ENCODE measurements around the gene GALNT14. TPM values are rescaled to one million over a fixed set of nuclear protein-coding genes. Genes with fewer than 3 reads are reported as not detected.

GALNT14 gene
- total and polyA plus RNA-seq, 2 of the 13 experiments (the other 11 are each of a cell fraction or from before 2014, with no cell fraction given), result not detected

DNA sequence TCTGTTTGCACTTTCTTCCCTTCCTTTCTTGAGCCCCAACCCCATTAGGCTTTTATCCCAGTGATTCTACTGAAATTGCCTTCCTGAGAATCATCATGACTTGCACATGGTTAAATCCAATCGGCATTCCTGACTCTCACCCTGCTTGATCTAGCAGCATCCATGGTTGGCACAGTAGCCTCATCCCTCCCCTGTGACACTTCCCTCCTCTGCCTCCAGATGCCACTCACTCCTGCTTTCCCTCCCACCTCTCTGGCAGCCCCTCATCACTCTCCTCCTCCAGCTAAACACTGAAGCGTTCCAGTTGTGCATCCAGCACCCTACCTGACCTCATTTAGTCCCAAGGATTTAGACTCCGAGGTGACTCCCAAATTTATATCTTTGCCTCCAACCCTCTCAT is 114.7 kb downstream of the GALNT14 start:
- Histone ChIP-seq H3K27me3 (ENCODE audit: control insufficient read depth in 1 of 2, insufficient read depth in 2 of 2, low read length in 2 of 2) (peaks cover 0 to 5% of the 10 kb centered on the region in 2 experiments; a peak in 1 of 5 replicates), H3K36me3 (replicated peaks in 1 of 2; ENCODE audit: control insufficient read depth in 1 of 2, insufficient read depth in 2 of 2, low read length in 2 of 2) (no peaks in the 10 kb centered on the region), H4K20me1 (ENCODE audit: insufficient read depth, low read length) (no peaks in the 10 kb centered on the region), H3K9me3 (ENCODE audit: low read length) (no peaks in the 10 kb centered on the region), H3K4me3 (replicated peaks in 1 of 3; ENCODE audit: insufficient read depth in 1 of 3, low read depth in 2 of 3, low read length in 3 of 3) (no peak overlapping the region), H3K4me1 (ENCODE audit: insufficient read depth, low read length) (no peaks in the 10 kb centered on the region), H3K4me2 (ENCODE audit: low read depth, low read length) (no peak overlapping the region), H2AFZ (ENCODE audit: low read length) (no peak overlapping the region), H3K9ac (ENCODE audit: insufficient read depth, low read depth, low read length) (no peak overlapping the region), H3K27ac (ENCODE audit: extremely low read length, insufficient read depth, low read length) (no peak overlapping the region), H3K79me2 (ENCODE audit: insufficient read depth, low read length) (no peaks in the 10 kb centered on the region)
- ChIA-PET CTCF (ENCODE audit: low intra/inter-chr PET ratio, low total read pairs) (no interaction called here), POLR2A (no interaction called here)
- ATAC-seq (no peak), FAIRE-seq (no peak), DNase-seq (ENCODE audit: low spot score) (no peak)
- 6% methylated on average over 3 of the region's 3 CpGs for WGBS (ENCODE audit: low lambda C conversion rate)
- no TSS peak for BruUV-seq (replicated peaks)
- in situ Hi-C loops (cut with HindIII; ENCODE audit: extremely low pct_ligation_motif_present, low pct_unique_long_range_greater_than_20kb) (no loop called here), intact Hi-C loops (cut with micrococcal nuclease; ENCODE audit: unreplicated experiment) (no loop called here)
- TF ChIP-seq ZNF556 (CRISPR knock-in tag; IDR thresholded peaks at IDR 0.05; ENCODE audit: borderline replicate concordance) (no peak), RBM39 (IDR thresholded peaks at IDR 0.05; ENCODE audit: low read depth, low read length, poor library complexity, severe bottlenecking) (no peak)
- TF ChIP-seq, protein P1, sequence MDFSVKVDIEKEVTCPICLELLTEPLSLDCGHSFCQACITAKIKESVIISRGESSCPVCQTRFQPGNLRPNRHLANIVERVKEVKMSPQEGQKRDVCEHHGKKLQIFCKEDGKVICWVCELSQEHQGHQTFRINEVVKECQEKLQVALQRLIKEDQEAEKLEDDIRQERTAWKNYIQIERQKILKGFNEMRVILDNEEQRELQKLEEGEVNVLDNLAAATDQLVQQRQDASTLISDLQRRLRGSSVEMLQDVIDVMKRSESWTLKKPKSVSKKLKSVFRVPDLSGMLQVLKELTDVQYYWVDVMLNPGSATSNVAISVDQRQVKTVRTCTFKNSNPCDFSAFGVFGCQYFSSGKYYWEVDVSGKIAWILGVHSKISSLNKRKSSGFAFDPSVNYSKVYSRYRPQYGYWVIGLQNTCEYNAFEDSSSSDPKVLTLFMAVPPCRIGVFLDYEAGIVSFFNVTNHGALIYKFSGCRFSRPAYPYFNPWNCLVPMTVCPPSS (IDR thresholded peaks at IDR 0.05), result no peak

DNA sequence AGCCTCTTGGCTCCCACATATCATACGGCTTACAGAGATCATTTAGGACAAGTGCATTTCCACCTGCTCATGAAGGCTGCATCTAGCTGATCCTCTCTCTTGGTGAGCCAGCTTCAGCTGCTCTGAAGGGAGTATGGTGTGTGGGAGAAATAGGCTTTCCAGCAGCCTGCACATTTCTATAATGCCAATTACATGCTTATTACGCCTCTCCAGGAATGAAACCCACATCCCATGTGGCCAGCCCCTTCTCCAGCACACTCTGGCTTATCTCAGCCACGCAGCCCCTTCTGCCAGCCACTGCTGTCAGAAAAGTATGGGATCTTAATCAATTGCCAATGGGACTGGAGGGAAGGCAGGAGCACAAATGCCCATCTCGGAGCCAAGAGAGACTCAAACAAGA is 117.5 kb downstream of the GALNT14 start:
- Histone ChIP-seq H3K9ac (ENCODE audit: insufficient read depth, low read depth, low read length) (no peak overlapping the region), H3K27me3 (ENCODE audit: control insufficient read depth in 1 of 2, insufficient read depth in 2 of 2, low read length in 2 of 2) (peaks cover 0 to 5% of the 10 kb centered on the region in 2 experiments; a peak in 1 of 5 replicates), H3K4me1 (ENCODE audit: insufficient read depth, low read length) (no peaks in the 10 kb centered on the region), H3K4me3 (replicated peaks in 1 of 3; ENCODE audit: insufficient read depth in 1 of 3, low read depth in 2 of 3, low read length in 3 of 3) (no peak overlapping the region), H3K36me3 (replicated peaks in 1 of 2; ENCODE audit: control insufficient read depth in 1 of 2, insufficient read depth in 2 of 2, low read length in 2 of 2) (no peaks in the 10 kb centered on the region), H3K9me3 (ENCODE audit: low read length) (no peaks in the 10 kb centered on the region), H3K79me2 (ENCODE audit: insufficient read depth, low read length) (no peaks in the 10 kb centered on the region), H4K20me1 (ENCODE audit: insufficient read depth, low read length) (no peaks in the 10 kb centered on the region), H3K4me2 (ENCODE audit: low read depth, low read length) (no peak overlapping the region), H2AFZ (ENCODE audit: low read length) (no peak overlapping the region), H3K27ac (ENCODE audit: extremely low read length, insufficient read depth, low read length) (no peak overlapping the region)
- TF ChIP-seq ZNF749 (CRISPR knock-in tag; IDR thresholded peaks at IDR 0.05; ENCODE audit: borderline replicate concordance), result no peak
- TF ChIP-seq ZNF224 (CRISPR knock-in tag; IDR thresholded peaks at IDR 0.05), result no peak
- no TSS peak for BruUV-seq (replicated peaks)
- intact Hi-C loops (cut with micrococcal nuclease; ENCODE audit: unreplicated experiment) (no loop called here), in situ Hi-C loops (cut with HindIII; ENCODE audit: extremely low pct_ligation_motif_present, low pct_unique_long_range_greater_than_20kb) (no loop called here)
- ChIA-PET CTCF (ENCODE audit: low intra/inter-chr PET ratio, low total read pairs) (no interaction called here), POLR2A (no interaction called here)
- 3% methylated on average over 4 of the region's 4 CpGs for WGBS (ENCODE audit: low lambda C conversion rate)
- ATAC-seq (no peak), DNase-seq (ENCODE audit: low spot score) (no peak), FAIRE-seq (no peak)
